GM21529 (cell line): ENCODE results near the gene ADD1.
A peak's percentile ranks its signal among the peaks of the same experiment; 100 is the strongest.

Source experiments
- ATAC-seq: cut with Tn5 transposase; IDR thresholded peaks from one replicate; pipeline ENCODE4 v1.9.1; 2021; ENCODE audit not compliant: unreplicated experiment

The ADD1 gene

GRCh38 chr4:2833671-2834000 lies 10.0 kb upstream of the ADD1 start:
- ATAC-seq: no peak

DNA sequence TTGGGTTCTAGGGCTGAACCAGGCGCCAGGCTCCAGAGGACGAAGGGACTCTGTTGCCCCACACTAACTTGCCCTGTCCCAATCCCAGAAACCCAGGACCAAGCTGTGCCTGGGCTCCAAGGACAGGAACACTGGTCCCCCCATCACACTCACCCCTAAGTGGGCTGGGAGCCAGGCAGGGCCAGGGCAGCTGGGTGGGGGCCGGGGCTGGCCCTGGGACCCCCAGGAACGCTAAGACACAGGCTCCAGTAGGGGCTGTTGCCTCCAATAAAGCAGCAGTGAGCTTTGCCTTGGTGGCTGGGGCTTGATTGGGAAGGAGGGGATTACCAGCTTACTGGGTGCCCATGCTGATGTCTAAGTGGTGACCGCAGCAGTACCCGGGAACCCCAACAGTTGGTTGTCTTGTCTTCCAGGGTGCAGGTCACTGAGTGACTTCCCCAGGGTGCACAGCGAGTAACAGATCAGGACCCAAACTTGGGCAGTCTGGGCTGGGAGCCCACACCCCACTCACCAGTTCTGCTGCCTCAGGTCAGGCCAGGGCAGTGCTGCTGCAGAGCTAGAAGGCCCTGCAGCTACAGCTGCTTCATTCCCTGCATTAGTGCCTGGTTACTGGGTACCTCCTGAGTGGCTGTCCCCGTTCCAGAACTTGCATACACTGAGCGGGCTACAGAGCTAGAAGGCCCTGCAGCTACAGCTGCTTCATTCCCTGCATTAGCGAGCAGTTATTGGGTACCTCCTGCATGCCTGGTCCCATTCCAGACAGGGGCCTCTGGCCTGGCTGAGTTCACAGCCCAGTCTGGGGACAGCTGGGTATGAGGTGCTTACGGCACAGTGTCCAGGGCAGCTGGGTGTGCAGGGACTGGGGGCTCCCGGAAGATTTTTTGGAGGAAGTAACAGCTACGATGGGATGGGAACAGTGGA lies 9.4 kb upstream of the ADD1 start:
- ATAC-seq: no peak

- ATAC-seq: no peak
Observed at GRCh38 chr4:2835978-2836377, 7.7 kb upstream of the ADD1 start.

GRCh38 chr4:2836391-2836859 lies 7.2 kb upstream of the ADD1 start:
- no peak for ATAC-seq

DNA sequence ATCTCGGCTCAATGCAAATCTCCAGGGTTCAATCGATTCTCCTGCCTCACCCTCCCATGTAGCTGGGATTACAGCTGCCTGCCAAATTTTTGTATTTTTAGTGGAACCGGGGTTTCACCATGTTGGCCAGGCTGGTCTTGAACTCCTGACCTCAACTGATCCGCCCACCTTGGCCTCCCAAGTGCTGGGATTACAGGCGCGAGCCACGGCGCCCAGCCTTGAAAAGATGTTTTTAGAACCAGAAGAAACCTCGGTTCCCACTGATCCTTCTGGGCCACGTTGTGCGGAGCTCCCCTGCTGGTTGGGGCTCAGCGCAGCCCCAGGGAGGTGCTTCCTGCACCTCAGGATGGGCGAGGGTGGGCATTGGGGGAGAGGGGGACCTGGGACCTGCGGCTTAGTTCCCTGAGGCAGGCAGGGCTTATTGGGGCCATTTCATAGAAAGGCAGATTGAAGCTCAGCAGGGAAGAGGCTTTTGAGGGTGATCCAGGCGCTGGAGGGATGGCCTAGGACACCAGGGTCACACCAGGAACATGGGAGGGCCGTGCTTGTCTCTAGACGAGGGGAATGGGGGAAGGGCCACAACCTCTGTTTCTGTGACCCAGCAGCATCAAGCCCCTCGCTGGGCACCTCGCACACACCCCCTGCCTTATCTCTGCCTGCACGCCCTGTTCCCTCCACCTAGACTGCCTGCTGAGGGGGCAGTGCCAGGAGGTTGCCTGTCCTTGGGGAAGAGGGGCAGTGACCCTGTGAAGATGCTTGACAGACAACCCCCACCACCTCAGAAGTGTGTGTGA lies 6.3 kb upstream of the ADD1 start:
- no peak for ATAC-seq

GRCh38 chr4:2837904-2838496 lies 5.6 kb upstream of the ADD1 start:
- ATAC-seq: no peak

DNA sequence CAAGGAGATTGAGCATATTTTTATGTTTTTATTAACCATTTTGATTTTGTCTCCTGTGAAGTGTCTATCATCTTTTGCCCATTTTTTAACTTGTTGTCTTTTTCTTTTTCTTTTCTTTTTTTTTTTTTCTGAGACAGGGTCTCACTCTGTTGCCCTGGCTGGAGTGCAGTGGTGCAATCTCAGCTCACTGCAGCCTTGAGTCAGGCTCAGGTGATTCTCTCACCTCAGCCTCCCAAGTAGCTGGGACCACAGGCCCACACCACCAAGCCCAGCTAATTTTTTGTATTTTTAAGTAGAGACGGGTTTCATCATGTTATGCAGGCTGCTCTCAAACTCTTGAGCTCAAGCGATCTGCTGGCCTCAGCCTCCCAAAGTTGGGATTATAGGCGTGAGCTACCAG lies 4.6 kb upstream of the ADD1 start:
- ATAC-seq: no peak

DNA sequence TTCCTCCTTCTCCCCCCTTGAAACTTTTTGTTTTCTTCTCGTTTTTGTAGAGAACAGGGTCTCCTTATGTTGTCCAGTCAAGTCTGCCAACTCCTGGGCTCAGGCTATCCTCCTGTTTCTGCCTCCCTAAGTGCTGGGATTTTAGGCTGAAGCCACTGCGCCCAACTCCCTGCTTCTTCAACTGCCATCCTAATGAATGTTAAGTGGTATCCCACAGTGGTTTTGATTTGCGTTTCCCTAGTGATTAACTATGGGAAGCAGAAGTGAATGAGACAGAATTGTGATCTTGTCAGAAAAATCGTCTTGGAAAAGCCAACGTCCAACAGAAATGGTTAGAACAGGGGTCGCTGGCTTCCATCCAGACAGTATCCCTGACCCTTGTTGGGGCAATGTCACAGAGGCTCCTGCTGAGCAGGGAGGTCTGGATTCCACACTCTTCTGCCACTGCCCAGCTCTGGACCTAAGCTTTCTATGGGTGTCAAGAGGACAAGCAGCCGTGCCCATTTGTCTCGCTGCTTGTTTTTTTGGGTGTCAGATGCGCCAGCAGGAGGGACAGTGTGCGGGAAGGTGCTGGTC lies 869 bp upstream of the ADD1 start:
- no peak for ATAC-seq

GRCh38 chr4:2843941-2844584 lies 419 bp downstream of the ADD1 start:
- peak; percentile 16 for ATAC-seq

DNA sequence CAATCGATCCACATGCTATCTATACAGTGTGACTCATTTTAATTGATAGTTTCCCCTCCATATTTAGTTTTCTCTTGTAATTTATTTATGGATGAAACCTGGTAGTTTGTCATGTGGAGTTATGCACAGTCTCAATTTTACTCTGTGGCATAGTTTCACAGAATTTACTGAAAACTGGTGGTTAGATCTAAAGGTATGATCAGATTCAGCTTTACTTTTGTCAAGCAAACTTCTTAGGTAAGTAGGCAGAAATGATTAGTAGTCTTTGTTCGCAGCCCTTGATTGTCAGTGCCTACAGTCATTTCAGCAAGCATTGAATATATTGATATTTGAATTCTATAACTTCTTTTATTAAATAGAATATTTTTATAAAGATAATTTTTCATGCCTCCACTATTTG lies 2.5 kb downstream of the ADD1 start:
- ATAC-seq: no peak

GRCh38 chr4:2847302-2847871 lies 3.7 kb downstream of the ADD1 start:
- no peak for ATAC-seq

DNA sequence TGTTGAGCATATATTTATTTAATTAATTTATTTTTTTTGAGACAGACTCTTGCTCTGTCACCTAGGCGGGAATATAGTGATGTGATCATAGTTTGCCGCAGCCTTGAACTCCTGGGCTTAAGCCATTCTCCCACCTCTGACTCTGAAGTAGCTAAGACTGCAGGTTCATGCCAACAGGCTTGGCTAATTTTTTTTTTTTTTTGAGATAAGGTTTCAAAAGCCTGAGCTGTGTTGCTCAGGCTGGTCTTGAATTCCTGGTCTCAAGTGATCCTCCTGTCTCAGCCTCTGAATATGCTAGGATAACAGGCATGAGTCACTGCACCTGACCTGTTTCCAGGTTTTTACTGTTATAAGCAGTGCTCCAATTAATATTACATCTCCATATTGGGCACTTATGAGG lies 4.8 kb downstream of the ADD1 start:
- no peak for ATAC-seq

- ATAC-seq: no peak
Observed at GRCh38 chr4:2849267-2850152, 5.9 kb downstream of the ADD1 start.

DNA sequence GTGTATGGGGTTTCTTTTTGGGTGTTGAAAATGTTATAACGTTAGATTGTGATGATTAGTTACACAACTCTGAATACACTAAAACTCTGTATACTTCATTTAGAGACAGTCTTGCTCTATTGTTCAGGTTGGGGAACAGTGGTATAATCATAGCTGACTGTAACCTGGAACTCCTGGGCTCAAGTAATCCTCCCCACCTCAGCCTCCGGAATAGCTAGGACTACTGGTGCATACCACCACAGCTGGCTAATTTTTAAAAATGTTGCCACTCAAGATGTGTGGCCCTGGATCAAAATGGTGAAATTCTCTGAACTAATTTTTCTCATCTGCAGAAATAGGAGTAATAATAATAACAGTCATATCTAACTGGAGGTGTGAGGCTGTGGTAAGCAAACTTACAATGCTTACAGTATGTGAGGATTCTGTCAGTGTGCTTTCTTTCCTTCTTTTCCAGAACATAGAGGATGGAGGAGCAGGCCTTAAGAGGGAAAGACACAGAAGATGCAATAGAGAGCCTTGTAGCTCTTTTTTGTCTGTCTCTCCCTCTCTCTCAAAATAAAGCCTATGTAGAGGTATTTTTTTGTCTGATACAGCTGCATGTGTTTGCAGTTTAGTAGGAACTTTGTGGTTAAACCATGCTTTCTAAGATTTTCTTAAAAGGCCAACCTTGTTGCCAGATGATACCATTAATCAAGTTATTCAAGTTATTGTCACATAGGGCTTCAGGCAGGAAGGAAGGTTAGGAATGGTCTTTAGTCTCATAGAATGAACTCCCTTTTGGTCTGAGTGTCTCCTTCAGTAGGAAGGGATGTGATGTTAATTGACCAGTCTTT lies 7.5 kb downstream of the ADD1 start:
- ATAC-seq: no peak

DNA sequence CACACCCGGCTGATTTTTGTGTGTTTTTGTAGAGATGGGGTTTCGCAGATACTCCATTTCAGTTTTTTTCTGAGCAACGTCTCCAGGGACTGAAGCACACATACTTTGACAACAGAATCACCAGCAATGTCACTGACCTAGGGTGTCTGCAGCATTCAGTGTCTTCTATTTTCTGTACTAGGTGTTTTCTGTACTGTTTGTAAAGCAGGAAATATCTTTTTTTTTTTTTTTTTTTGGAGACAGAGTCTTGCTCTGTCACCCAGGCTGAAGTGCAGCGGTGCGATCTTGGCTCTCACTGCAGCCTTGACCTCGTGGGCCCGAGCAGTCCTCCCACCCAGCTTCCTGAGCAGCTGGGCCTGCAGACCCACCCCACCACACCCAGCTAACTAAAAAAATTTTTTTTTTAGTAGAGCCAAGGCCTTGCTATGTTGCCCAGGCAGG lies 8.9 kb downstream of the ADD1 start:
- ATAC-seq: peak; percentile 74

GRCh38 chr4:2855584-2855983 lies 11.9 kb downstream of the ADD1 start:
- ATAC-seq: no peak

DNA sequence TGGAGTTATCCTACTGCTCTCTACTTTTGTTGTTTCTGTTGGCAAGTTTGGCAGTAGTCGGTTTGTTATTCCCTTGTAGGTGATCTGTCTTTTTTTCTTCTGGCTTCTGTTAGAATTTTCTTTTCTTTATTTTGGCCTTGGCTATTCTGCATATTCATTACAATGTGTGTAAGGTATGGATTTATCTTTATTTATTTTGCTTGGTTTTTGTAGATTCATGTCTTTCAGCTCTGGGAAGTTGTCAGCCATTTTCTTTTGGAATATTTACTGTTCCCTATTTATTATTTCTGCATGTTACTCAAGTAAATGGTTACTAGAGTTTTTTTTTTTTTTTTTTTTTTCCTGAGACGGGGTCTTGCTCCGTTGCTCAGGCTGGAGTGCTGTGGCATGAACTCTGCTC lies 12.6 kb downstream of the ADD1 start:
- no peak for ATAC-seq

DNA sequence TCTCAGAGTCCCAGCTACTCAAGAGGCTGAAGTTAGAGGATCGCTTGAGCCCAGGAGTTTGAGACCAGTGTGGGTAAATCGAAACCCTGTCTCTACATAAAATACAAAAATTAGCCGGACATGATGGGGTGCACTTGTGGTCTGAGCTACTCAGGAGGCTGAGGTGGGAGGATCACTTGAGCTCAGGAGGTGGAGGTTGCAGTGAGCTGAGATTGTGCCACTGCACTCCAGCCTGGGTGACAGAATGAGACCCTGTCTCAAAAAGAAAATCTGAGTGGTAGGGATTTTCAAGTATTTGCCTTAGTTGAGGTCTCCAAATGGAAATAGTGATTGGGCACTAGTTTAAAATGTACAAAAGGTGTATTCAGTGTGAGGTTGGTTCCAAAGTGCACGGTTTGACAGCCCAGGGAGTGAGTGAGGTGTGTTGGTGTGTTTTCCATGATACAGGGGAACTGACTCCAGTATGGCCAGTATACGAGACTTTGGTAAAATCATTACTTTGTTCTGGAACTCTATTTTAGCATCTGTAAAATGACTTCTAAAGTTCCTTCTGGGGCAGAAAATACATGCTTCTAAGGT lies 13.8 kb downstream of the ADD1 start:
- ATAC-seq: no peak
